Astrocyte (in vitro differentiated cells and primary cell): ENCODE measurements around the gene PLEKHA7. TPM values are rescaled to one million over a fixed set of nuclear protein-coding genes. Genes with fewer than 3 reads are reported as not detected.

Experiments
- DNase-seq: peaks from one replicate; pipeline ENCODE4 v3.0.0-alpha.2; 2010; ENCODE audit warnings: low read depth
- FAIRE-seq: peaks from 2 replicates; lab custom pipeline; 2011; peaks lifted over from hg19 to GRCh38; lab: Jason Lieb, UNC
- H2AFZ ChIP-seq: 2 replicates; pipeline ENCODE4 v1.6.0; 2012; ENCODE audit warnings: low read depth, low read length, inconsistent platforms
- H3K27ac ChIP-seq: 2 replicates; pipeline ENCODE4 v1.5.1; 2011; ENCODE audit warnings: low read depth, low read length, inconsistent platforms
- H3K27me3 ChIP-seq: 2 replicates; pipeline ENCODE4 v1.6.0; 2011; ENCODE audit warnings: low read length, inconsistent platforms; ENCODE audit not compliant: insufficient read depth
- H3K36me3 ChIP-seq: 2 replicates; pipeline ENCODE4 v1.5.1; 2011; ENCODE audit warnings: low read length, inconsistent platforms; ENCODE audit not compliant: insufficient read depth
- H3K4me1 ChIP-seq: 2 replicates; pipeline ENCODE4 v1.5.1; 2011; ENCODE audit warnings: low read length, inconsistent platforms; ENCODE audit not compliant: insufficient read depth
- H3K4me2 ChIP-seq: 2 replicates; pipeline ENCODE4 v1.6.0; 2012; ENCODE audit warnings: low read length, inconsistent platforms
- H3K4me3 ChIP-seq: 2 replicates; pipeline ENCODE4 v1.5.1; 2011; ENCODE audit warnings: low read depth, mild to moderate bottlenecking, low read length, inconsistent platforms; ENCODE audit not compliant: insufficient read depth
- H3K79me2 ChIP-seq: 2 replicates; pipeline ENCODE4 v1.6.0; 2012; ENCODE audit warnings: mild to moderate bottlenecking, low read length, inconsistent platforms; ENCODE audit not compliant: insufficient read depth
- H3K9ac ChIP-seq: 2 replicates; pipeline ENCODE4 v1.6.0; 2012; ENCODE audit warnings: mild to moderate bottlenecking, low read length, inconsistent platforms
- H3K9me3 ChIP-seq: 2 replicates; pipeline ENCODE4 v1.5.1; 2012; ENCODE audit warnings: low read depth, mild to moderate bottlenecking, low read length, inconsistent platforms; ENCODE audit not compliant: insufficient read depth
- H4K20me1 ChIP-seq: 2 replicates; pipeline ENCODE4 v1.6.0; 2012; ENCODE audit warnings: low read length, inconsistent platforms; ENCODE audit not compliant: insufficient read depth
- H3K27ac Mint-ChIP-seq: one replicate; pipeline ENCODE4 v1.8.0; 2021; ENCODE audit warnings: mild to moderate bottlenecking, mixed read lengths; ENCODE audit not compliant: unreplicated experiment
- H3K27me3 Mint-ChIP-seq: one replicate; pipeline ENCODE4 v1.8.0; 2021; ENCODE audit warnings: low read depth, mixed read lengths; ENCODE audit not compliant: unreplicated experiment
- H3K36me3 Mint-ChIP-seq: one replicate; pipeline ENCODE4 v1.8.0; 2021; ENCODE audit warnings: low read depth, mixed read lengths; ENCODE audit not compliant: unreplicated experiment
- H3K4me1 Mint-ChIP-seq: one replicate; pipeline ENCODE4 v1.8.0; 2021; ENCODE audit warnings: low read depth, mixed read lengths; ENCODE audit not compliant: unreplicated experiment
- H3K4me3 Mint-ChIP-seq: one replicate; pipeline ENCODE4 v1.8.0; 2021; ENCODE audit warnings: mild to moderate bottlenecking, moderate library complexity, mixed read lengths; ENCODE audit not compliant: unreplicated experiment
- H3K9me3 Mint-ChIP-seq: one replicate; pipeline ENCODE4 v1.8.0; 2021; ENCODE audit warnings: mild to moderate bottlenecking, mixed read lengths; ENCODE audit not compliant: unreplicated experiment
- EZH2 ChIP-seq: IDR thresholded peaks from 2 replicates; pipeline ENCODE4 v1.6.1; 2012; ENCODE audit warnings: mild to moderate bottlenecking, low read length, inconsistent platforms; ENCODE audit not compliant: insufficient read depth
- total RNA-seq: library from RNA; stranded (reverse); gene quantifications from 2 replicates; pipeline ENCODE4 v1.2.1, GENCODE V29; 2021
- TF ChIP-seq, protein P1 (sequence below): IDR thresholded peaks from 2 replicates; pipeline ENCODE4 v1.5.1; 2011; ENCODE audit warnings: low read depth, mild to moderate bottlenecking, inconsistent platforms, low read length, moderate library complexity; ENCODE audit not compliant: insufficient read depth

The PLEKHA7 gene
- total RNA-seq, 1 donor from 2014 or later, result 5.7 TPM

DNA sequence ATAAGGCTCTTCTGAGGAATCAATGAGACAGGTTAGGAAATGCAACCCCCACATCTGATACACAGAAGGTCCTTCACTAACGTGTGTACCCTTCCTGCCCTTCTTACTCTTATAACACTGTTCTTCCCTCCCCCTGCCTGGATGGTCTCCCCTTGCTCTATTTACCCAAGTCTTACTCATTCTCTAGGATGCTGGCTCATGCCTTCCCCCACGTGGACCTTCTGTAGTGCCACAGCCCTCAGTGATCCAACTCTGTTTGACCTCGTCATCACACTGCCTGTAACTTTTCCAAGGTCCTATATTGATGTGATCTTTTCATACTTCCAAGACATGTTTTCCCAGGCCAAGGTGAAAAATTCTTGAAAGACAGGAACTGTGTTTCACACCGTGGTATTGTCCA, 195.9 kb downstream of the PLEKHA7 start:
- H3K4me1 Mint-ChIP-seq, result peaks cover 8% of the 10 kb centered on the region
- no peaks in the 10 kb centered on the region for H3K36me3 ChIP-seq
- H3K4me1 ChIP-seq, result no peaks in the 10 kb centered on the region
- no peak overlapping the region for H3K4me3 Mint-ChIP-seq
- H3K27ac Mint-ChIP-seq, result no peak overlapping the region
- TF ChIP-seq EZH2, result no peak
- TF ChIP-seq, protein P1, sequence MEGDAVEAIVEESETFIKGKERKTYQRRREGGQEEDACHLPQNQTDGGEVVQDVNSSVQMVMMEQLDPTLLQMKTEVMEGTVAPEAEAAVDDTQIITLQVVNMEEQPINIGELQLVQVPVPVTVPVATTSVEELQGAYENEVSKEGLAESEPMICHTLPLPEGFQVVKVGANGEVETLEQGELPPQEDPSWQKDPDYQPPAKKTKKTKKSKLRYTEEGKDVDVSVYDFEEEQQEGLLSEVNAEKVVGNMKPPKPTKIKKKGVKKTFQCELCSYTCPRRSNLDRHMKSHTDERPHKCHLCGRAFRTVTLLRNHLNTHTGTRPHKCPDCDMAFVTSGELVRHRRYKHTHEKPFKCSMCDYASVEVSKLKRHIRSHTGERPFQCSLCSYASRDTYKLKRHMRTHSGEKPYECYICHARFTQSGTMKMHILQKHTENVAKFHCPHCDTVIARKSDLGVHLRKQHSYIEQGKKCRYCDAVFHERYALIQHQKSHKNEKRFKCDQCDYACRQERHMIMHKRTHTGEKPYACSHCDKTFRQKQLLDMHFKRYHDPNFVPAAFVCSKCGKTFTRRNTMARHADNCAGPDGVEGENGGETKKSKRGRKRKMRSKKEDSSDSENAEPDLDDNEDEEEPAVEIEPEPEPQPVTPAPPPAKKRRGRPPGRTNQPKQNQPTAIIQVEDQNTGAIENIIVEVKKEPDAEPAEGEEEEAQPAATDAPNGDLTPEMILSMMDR, result no peak
- no peak overlapping the region for H2AFZ ChIP-seq
- no peaks in the 10 kb centered on the region for H4K20me1 ChIP-seq
- no peak overlapping the region for H3K9ac ChIP-seq
- no peak overlapping the region for H3K27ac ChIP-seq
- no peak overlapping the region for H3K4me2 ChIP-seq
- H3K36me3 Mint-ChIP-seq, result peaks cover 2% of the 10 kb centered on the region
- H3K27me3 ChIP-seq, result peaks cover 5% of the 10 kb centered on the region
- no peaks in the 10 kb centered on the region for H3K9me3 ChIP-seq
- no peaks in the 10 kb centered on the region for H3K79me2 ChIP-seq
- H3K9me3 Mint-ChIP-seq, result no peaks in the 10 kb centered on the region
- DNase-seq, result peak; percentile 8
- peaks cover 5% of the 10 kb centered on the region for H3K27me3 Mint-ChIP-seq
- FAIRE-seq, result no peak
- no peak overlapping the region for H3K4me3 ChIP-seq

DNA sequence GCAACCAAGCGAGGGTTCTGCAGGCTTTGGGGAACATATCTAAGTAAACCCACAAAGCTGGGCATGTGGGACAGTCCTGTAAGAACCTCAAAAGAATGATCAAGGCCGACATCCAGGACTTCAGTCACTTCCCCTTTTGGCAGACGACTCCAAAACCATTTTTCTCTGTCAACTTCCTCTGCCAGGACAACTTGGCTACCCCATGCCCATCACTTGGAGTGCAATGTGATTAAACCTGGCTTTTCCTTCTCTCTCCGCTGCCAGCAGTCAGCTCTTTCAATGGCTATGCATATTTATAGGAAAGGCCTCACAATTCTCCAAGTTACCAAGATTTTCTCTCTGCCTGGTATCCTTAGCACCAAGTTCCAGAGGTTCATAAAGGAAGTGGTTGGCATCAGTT, 196.9 kb downstream of the PLEKHA7 start:
- no peaks in the 10 kb centered on the region for H4K20me1 ChIP-seq
- H3K4me3 ChIP-seq, result no peak overlapping the region
- TF ChIP-seq EZH2, result no peak
- TF ChIP-seq, protein P1, result no peak
- Mint-ChIP-seq H3K4me1 (peaks cover 8% of the 10 kb centered on the region), H3K36me3 (peaks cover 5% of the 10 kb centered on the region), H3K9me3 (no peaks in the 10 kb centered on the region), H3K27ac (no peak overlapping the region), H3K27me3 (peaks cover 8% of the 10 kb centered on the region), H3K4me3 (no peak overlapping the region)
- no peaks in the 10 kb centered on the region for H3K4me1 ChIP-seq
- no peaks in the 10 kb centered on the region for H3K9me3 ChIP-seq
- no peak for DNase-seq
- no peaks in the 10 kb centered on the region for H3K36me3 ChIP-seq
- no peaks in the 10 kb centered on the region for H3K79me2 ChIP-seq
- no peak overlapping the region for H3K9ac ChIP-seq
- no peak overlapping the region for H3K4me2 ChIP-seq
- H2AFZ ChIP-seq, result no peak overlapping the region
- no peak for FAIRE-seq
- peaks cover 5% of the 10 kb centered on the region for H3K27me3 ChIP-seq
- H3K27ac ChIP-seq, result no peak overlapping the region

DNA sequence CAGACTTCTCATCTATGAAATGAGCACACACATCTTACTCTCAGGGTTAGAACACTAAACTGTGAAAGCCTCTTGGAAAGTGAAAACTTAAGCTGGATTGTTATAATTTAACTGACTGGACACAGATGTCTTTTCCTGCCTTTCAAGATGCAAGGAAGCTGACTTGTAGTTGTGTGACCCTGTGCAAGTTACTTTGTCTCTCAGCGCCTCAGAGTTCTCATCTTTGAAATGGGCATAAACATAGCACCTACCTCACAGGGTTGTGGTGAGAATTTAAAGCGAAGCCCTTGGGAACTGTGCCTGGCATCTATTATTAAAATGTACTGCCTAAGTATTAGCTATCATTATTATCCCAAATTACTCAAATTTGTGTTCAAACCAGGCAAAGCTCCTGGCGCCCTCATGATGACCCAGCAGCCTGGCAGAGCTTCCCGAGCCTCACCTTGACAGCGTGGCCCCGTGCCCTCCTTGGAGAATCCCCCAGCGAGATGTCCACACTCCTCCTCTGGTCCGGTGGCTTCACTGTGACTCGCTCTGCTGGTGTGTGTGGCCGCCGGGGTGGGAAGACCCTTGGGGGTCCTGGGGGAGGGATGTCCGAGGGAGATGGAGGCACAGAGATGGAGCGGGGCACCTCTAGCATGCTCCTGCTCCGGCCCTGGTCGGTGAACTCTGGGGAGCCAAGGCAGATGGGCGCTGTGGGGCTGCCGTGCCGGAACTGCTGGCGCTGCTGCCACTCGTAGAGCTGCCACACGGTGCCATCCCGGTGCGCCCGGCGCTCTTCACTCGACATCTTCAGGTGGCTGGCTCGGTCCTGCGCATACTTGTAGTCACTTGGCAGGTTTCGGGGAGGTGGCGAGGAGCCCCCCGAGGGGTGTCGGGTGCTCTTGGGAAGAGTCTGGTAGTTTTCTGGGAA, 197.6 kb downstream of the PLEKHA7 start:
- Histone ChIP-seq H3K4me1 (no peaks in the 10 kb centered on the region), H3K27me3 (peaks cover 5% of the 10 kb centered on the region), H3K36me3 (no peaks in the 10 kb centered on the region), H3K79me2 (no peaks in the 10 kb centered on the region), H3K9ac (no peak overlapping the region), H3K4me2 (no peak overlapping the region), H3K9me3 (no peaks in the 10 kb centered on the region), H2AFZ (no peak overlapping the region), H4K20me1 (no peaks in the 10 kb centered on the region), H3K4me3 (no peak overlapping the region), H3K27ac (no peak overlapping the region)
- Mint-ChIP-seq H3K4me1 (peaks cover 8% of the 10 kb centered on the region), H3K9me3 (no peaks in the 10 kb centered on the region), H3K36me3 (peaks cover 5% of the 10 kb centered on the region), H3K4me3 (no peak overlapping the region), H3K27ac (no peak overlapping the region), H3K27me3 (peaks cover 8% of the 10 kb centered on the region)
- no peak for FAIRE-seq
- TF ChIP-seq, protein P1, result no peak
- no peak for TF ChIP-seq EZH2
- no peak for DNase-seq
